Neutrophil (primary cell): Measurements from ENCODE around the gene TMPRSS4.

ENCODE experiments used
- H3K27ac ChIP-seq: fragments of 200-600 bp; sonication (generic); 2 replicates; pipeline ENCODE4 v1.5.1; 2016; ENCODE audit warnings: mild to moderate bottlenecking, moderate library complexity
- H3K27me3 ChIP-seq: fragments of 200-600 bp; sonication (generic); 2 replicates; pipeline ENCODE4 v1.6.0; 2016; ENCODE audit warnings: mild to moderate bottlenecking
- H3K36me3 ChIP-seq: fragments of 200-600 bp; sonication (generic); 2 replicates; pipeline ENCODE4 v1.5.1; 2017
- H3K4me1 ChIP-seq, 2 experiments: fragments of 200-600 bp in 1 of 2; sonication (generic) in 1 of 2; 1 replicate in 1 of 2; 2 replicates in 1 of 2; pipeline versions ENCODE4 v1.5.1 to v1.6.1; 2013 to 2016; ENCODE audit warnings: low read depth in 1 of 2, low read length in 1 of 2, mild to moderate bottlenecking in 1 of 2, moderate library complexity in 1 of 2; ENCODE audit not compliant: control insufficient read depth in 1 of 2, insufficient read depth in 1 of 2
- H3K4me3 ChIP-seq, 2 experiments: fragments of 200-600 bp in 1 of 2; sonication (generic) in 1 of 2; 1 replicate in 1 of 2; 2 replicates in 1 of 2; pipeline ENCODE4 v1.5.1; 2013 to 2016; ENCODE audit warnings: low read depth in 1 of 2, low read length in 1 of 2, mild to moderate bottlenecking in 1 of 2, moderate library complexity in 1 of 2
- H3K9me3 ChIP-seq: fragments of 200-600 bp; sonication (generic); 2 replicates; pipeline ENCODE4 v1.5.1; 2016
- CTCF ChIP-seq: fragments of 200-600 bp; sonication (generic); IDR thresholded peaks from 2 replicates; pipeline ENCODE4 v1.5.1; 2016; ENCODE audit warnings: antibody characterized with exemption

The TMPRSS4 gene

GRCh38 chr11:118042796-118043195 is 34.1 kb upstream of the TMPRSS4 start:
- Histone ChIP-seq H3K27me3 (no peaks in the 10 kb centered on the region), H3K27ac (no peak overlapping the region), H3K9me3 (no peaks in the 10 kb centered on the region), H3K4me1 (no peaks in the 10 kb centered on the region), H3K4me3 (no peak overlapping the region), H3K36me3 (no peaks in the 10 kb centered on the region)
- TF ChIP-seq CTCF, result no peak

GRCh38 chr11:118045191-118045590 is 31.7 kb upstream of the TMPRSS4 start:
- Histone ChIP-seq H3K4me1 (no peaks in the 10 kb centered on the region), H3K27me3 (no peaks in the 10 kb centered on the region), H3K36me3 (no peaks in the 10 kb centered on the region), H3K4me3 (no peak overlapping the region), H3K27ac (no peak overlapping the region), H3K9me3 (no peaks in the 10 kb centered on the region)
- no peak for TF ChIP-seq CTCF

GRCh38 chr11:118046051-118046963 is 30.6 kb upstream of the TMPRSS4 start:
- TF ChIP-seq CTCF, result no peak
- Histone ChIP-seq H3K4me3 (no peak overlapping the region), H3K27me3 (no peaks in the 10 kb centered on the region), H3K9me3 (no peaks in the 10 kb centered on the region), H3K4me1 (no peaks in the 10 kb centered on the region), H3K36me3 (no peaks in the 10 kb centered on the region), H3K27ac (no peak overlapping the region)

GRCh38 chr11:118046964-118047700 is 29.7 kb upstream of the TMPRSS4 start:
- no peaks in the 10 kb centered on the region for H3K4me1 ChIP-seq
- H3K4me3 ChIP-seq, result no peak overlapping the region
- no peak for TF ChIP-seq CTCF
- H3K27me3 ChIP-seq, result no peaks in the 10 kb centered on the region
- H3K27ac ChIP-seq, result no peak overlapping the region
- no peaks in the 10 kb centered on the region for H3K36me3 ChIP-seq
- H3K9me3 ChIP-seq, result no peaks in the 10 kb centered on the region

- Histone ChIP-seq H3K27ac (no peak overlapping the region), H3K4me1 (no peaks in the 10 kb centered on the region), H3K9me3 (no peaks in the 10 kb centered on the region), H3K36me3 (no peaks in the 10 kb centered on the region), H3K27me3 (no peaks in the 10 kb centered on the region), H3K4me3 (no peak overlapping the region)
- no peak for TF ChIP-seq CTCF
Measured at GRCh38 chr11:118047749-118048148, 29.1 kb upstream of the TMPRSS4 start.
